SU-DHL-6 (cell line): ENCODE results near the gene ATP1A4.

Experiments
- CTCF ChIP-seq: fragments of 200-600 bp; sonication (generic); IDR thresholded peaks from one replicate; pipeline ENCODE4 v1.5.1; 2017; ENCODE audit warnings: antibody characterized with exemption, mild to moderate bottlenecking, low read length, moderate library complexity; ENCODE audit not compliant: insufficient read depth, poor library complexity, severe bottlenecking
- EZH2phosphoT487 ChIP-seq: fragments of 200-600 bp; sonication (generic), shearing (Covaris generic); conservative IDR thresholded peaks from 2 replicates; pipeline ENCODE4 v1.6.1; 2018; ENCODE audit warnings: mild to moderate bottlenecking, antibody characterized with exemption, low read length, moderate library complexity, mixed read lengths

- TF ChIP-seq CTCF = no peak
- no peak for TF ChIP-seq EZH2phosphoT487
Observed at GRCh38 chr1:160224606-160225005, 73.2 kb downstream of the ATP1A4 start.
